Tibial nerve (tissue), 3 donors: ENCODE data around the gene ANKRD44.

Source experiments
- CTCF ChIP-seq, 5 experiments: fragments of 200-600 bp in 3 of 5; fragments of 450-650 bp in 2 of 5; sonication (generic) in 3 of 5; IDR thresholded peaks; one replicate each; pipeline ENCODE4 v1.5.1; 2016 to 2019; ENCODE audit warnings: antibody characterized with exemption in 5 of 5, mild to moderate bottlenecking in 3 of 5, moderate library complexity in 2 of 5
- POLR2A ChIP-seq, 2 donors: fragments of 450-650 bp; IDR thresholded peaks; one replicate each; pipeline ENCODE4 v1.6.1; 2017; ENCODE audit warnings: antibody characterized with exemption in 2 of 2, mild to moderate bottlenecking in 2 of 2, moderate library complexity in 2 of 2

- no peak for TF ChIP-seq CTCF (IDR thresholded peaks at IDR 0.05)
- no peak for TF ChIP-seq POLR2A (IDR thresholded peaks at IDR 0.05)
Measured at GRCh38 chr2:197293252-197294007, 17.1 kb downstream of the ANKRD44 start.
